Suprapubic skin (tissue), 4 donors: ENCODE measurements around the gene ZNF883. TPM values are rescaled to one million over a fixed set of nuclear protein-coding genes. Genes with fewer than 3 reads are reported as not detected.
A peak's percentile ranks its signal among the peaks of the same experiment; 100 is the strongest.

ENCODE experiments used
- DNase-seq, 2 donors: peaks; one replicate each; pipeline ENCODE4 v3.0.0-alpha.2; 2019; ENCODE audit warnings: low spot score in 2 of 2
- H3K27ac ChIP-seq: fragments of 200-600 bp; sonication (generic); one replicate; pipeline ENCODE4 v1.5.1; 2019
- H3K27me3 ChIP-seq: fragments of 200-600 bp; sonication (generic); one replicate; pipeline ENCODE4 v1.5.1; 2019
- H3K36me3 ChIP-seq: fragments of 200-600 bp; sonication (generic); one replicate; pipeline ENCODE4 v1.5.1; 2019
- H3K4me1 ChIP-seq: fragments of 200-600 bp; sonication (generic); one replicate; pipeline ENCODE4 v1.5.1; 2019
- H3K4me3 ChIP-seq: fragments of 200-600 bp; sonication (generic); one replicate; pipeline ENCODE4 v1.5.1; 2019; ENCODE audit warnings: mild to moderate bottlenecking
- H3K9me3 ChIP-seq: fragments of 200-600 bp; sonication (generic); one replicate; pipeline ENCODE4 v1.5.1; 2019
- CTCF ChIP-seq, 2 donors: fragments of 200-600 bp in 1 of 2; fragments of 450-650 bp in 1 of 2; sonication (generic) in 1 of 2; IDR thresholded peaks; one replicate each; pipeline ENCODE4 v1.5.1; 2016 to 2019; ENCODE audit warnings: antibody characterized with exemption in 2 of 2, mild to moderate bottlenecking in 1 of 2, moderate library complexity in 1 of 2
- EP300 ChIP-seq: sonication (generic); formaldehyde crosslinking; IDR thresholded peaks from one replicate; pipeline ENCODE4 v1.6.1; 2017; ENCODE audit warnings: antibody characterized with exemption
- POLR2A ChIP-seq, 2 donors: fragments of 450-650 bp; IDR thresholded peaks; one replicate each; pipeline ENCODE4 v1.6.1; 2017; ENCODE audit warnings: antibody characterized with exemption in 2 of 2, mild to moderate bottlenecking in 2 of 2, moderate library complexity in 2 of 2
- POLR2AphosphoS5 ChIP-seq, 3 donors: sonication (generic); formaldehyde crosslinking; IDR thresholded peaks; one replicate each; pipeline ENCODE4 v1.6.1; 2017; ENCODE audit warnings: antibody characterized with exemption in 3 of 3
- WGBS: methylation state at CpG from one replicate; pipeline ENCODE4 v1.1.5; 2018; 5-methylcytosine and 5-hydroxymethylcytosine counted together
- total RNA-seq, 4 donors: library from RNA; depleted of rRNA; stranded (reverse); fragments of >200 nt; gene quantifications; one replicate each; pipeline ENCODE4 v1.1.0, GENCODE V29; 2016

ZNF883 gene
- total RNA-seq, 4 donors from 2014 or later, result 0.31 to 2.9 (median 0.97) TPM; not detected in 1

- Histone ChIP-seq H3K4me1 (no peaks in the 10 kb centered on the region), H3K27me3 (peaks cover 13% of the 10 kb centered on the region), H3K36me3 (no peaks in the 10 kb centered on the region), H3K27ac (no peak overlapping the region), H3K9me3 (no peaks in the 10 kb centered on the region), H3K4me3 (no peak overlapping the region)
- WGBS, result 32% methylated on average over 18 of the region's 25 CpGs
- no peak for TF ChIP-seq EP300
- no peak for TF ChIP-seq POLR2AphosphoS5 (IDR thresholded peaks at IDR 0.05)
- peak in 1 of 2 donors; percentile 9 for TF ChIP-seq CTCF (IDR thresholded peaks at IDR 0.05)
- no peak for TF ChIP-seq POLR2A (IDR thresholded peaks at IDR 0.05)
- no peak for DNase-seq
These were observed 66.3 kb downstream of the ZNF883 start for GRCh38 chr9:112945620-112946208.

DNA sequence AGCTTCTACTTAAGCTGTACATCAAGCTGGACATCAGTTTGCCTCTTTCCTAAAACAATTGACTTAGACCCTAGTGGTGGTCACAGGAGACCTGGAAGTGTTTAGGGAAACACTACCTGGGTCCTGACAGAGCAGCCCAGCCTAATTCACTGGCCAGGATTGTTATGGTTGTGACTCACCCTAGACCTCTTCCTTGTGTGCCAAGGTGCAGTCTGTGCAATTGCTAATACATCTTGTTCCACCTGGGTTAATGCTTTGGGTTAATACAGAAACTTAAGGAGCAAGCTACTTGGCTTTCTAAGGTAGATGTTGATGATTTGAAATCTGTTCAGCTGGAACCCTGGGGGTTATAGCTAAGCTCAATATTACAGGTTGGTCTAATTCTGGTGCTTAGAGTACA, 72.6 kb downstream of the ZNF883 start:
- Histone ChIP-seq H3K27me3 (peaks cover 33% of the 10 kb centered on the region), H3K36me3 (no peaks in the 10 kb centered on the region), H3K4me1 (no peaks in the 10 kb centered on the region), H3K27ac (no peak overlapping the region), H3K4me3 (no peak overlapping the region), H3K9me3 (no peaks in the 10 kb centered on the region)
- no peak for DNase-seq
- TF ChIP-seq EP300 (no peak), POLR2AphosphoS5 (IDR thresholded peaks at IDR 0.05) (no peak), POLR2A (IDR thresholded peaks at IDR 0.05) (no peak), CTCF (IDR thresholded peaks at IDR 0.05) (no peak)

DNA sequence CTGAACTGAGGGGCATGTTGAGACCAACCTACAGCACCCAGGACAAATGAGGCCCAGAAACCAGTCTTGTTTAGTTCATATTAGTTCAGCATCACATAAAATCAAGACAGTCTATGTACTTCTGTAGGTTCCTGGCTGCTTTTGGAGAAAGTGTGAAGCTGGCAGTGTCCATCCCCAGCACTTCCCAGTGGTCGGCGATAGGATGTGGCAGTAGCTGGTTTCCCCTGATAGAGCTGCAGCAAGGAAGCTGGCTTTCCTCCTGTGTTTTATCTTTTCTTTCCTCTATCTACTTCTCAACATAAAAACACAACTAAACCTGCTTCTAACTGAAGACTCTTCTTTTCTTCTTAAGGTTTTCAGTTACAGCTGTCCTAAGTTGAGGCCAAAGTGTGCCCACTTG, 78.3 kb downstream of the ZNF883 start:
- Histone ChIP-seq H3K4me1 (no peaks in the 10 kb centered on the region), H3K36me3 (no peaks in the 10 kb centered on the region), H3K27me3 (peaks cover 35% of the 10 kb centered on the region), H3K27ac (no peak overlapping the region), H3K9me3 (no peaks in the 10 kb centered on the region), H3K4me3 (no peak overlapping the region)
- 86% methylated on average over 2 of the region's 2 CpGs for WGBS
- no peak for DNase-seq
- TF ChIP-seq EP300 (no peak), POLR2AphosphoS5 (IDR thresholded peaks at IDR 0.05) (no peak), POLR2A (IDR thresholded peaks at IDR 0.05) (no peak), CTCF (IDR thresholded peaks at IDR 0.05) (no peak)

GRCh38 chr9:112925058-112925641, 86.8 kb downstream of the ZNF883 start:
- TF ChIP-seq POLR2A (IDR thresholded peaks at IDR 0.05) (no peak), EP300 (no peak), POLR2AphosphoS5 (IDR thresholded peaks at IDR 0.05) (no peak), CTCF (IDR thresholded peaks at IDR 0.05) (no peak)
- Histone ChIP-seq H3K27ac (no peak overlapping the region), H3K36me3 (no peaks in the 10 kb centered on the region), H3K4me1 (no peaks in the 10 kb centered on the region), H3K4me3 (no peak overlapping the region), H3K27me3 (peaks cover 6% of the 10 kb centered on the region), H3K9me3 (no peaks in the 10 kb centered on the region)
- DNase-seq, result no peak
- WGBS, result 31% methylated on average over 8 of the region's 8 CpGs

GRCh38 chr9:112921549-112921948, 90.4 kb downstream of the ZNF883 start:
- Histone ChIP-seq H3K4me3 (no peak overlapping the region), H3K36me3 (no peaks in the 10 kb centered on the region), H3K4me1 (no peaks in the 10 kb centered on the region), H3K27ac (no peak overlapping the region), H3K27me3 (no peaks in the 10 kb centered on the region), H3K9me3 (no peaks in the 10 kb centered on the region)
- 22% methylated on average over 3 of the region's 3 CpGs for whole genome bisulfite sequencing
- TF ChIP-seq CTCF (IDR thresholded peaks at IDR 0.05) (peak in 1 of 2 donors; percentile 26), POLR2A (IDR thresholded peaks at IDR 0.05) (no peak)
- DNase-seq, result no peak
